ENCODE data around the gene ADAMTS14. TPM values are rescaled to one million over a fixed set of nuclear protein-coding genes. Genes with fewer than 3 reads are reported as not detected.

Gene ADAMTS14
- total RNA-seq, 1 donor from 2014 or later, result 1.3 TPM

GRCh38 chr10:70702190-70702763 is 30.0 kb downstream of the ADAMTS14 start:
- DNase-seq (ENCODE audit: low read depth), result no peak
- no peak for TF ChIP-seq CTCF (IDR thresholded peaks at IDR 0.05; ENCODE audit: insufficient read depth, low read length, poor library complexity, severe bottlenecking)
- H3K27me3 ChIP-seq (ENCODE audit: control insufficient read depth, insufficient read depth, low read length), result no peaks in the 10 kb centered on the region
- no peaks in the 10 kb centered on the region for H3K36me3 ChIP-seq (ENCODE audit: control insufficient read depth, insufficient read depth, low read length)
- no peak overlapping the region for H3K4me3 ChIP-seq (ENCODE audit: low read depth, low read length)

GRCh38 chr10:70704211-70704610 is 31.9 kb downstream of the ADAMTS14 start:
- H3K4me3 ChIP-seq (ENCODE audit: low read depth, low read length), result no peak overlapping the region
- TF ChIP-seq CTCF (IDR thresholded peaks at IDR 0.05; ENCODE audit: insufficient read depth, low read length, poor library complexity, severe bottlenecking), result no peak
- DNase-seq (ENCODE audit: low read depth), result no peak
- H3K27me3 ChIP-seq (ENCODE audit: control insufficient read depth, insufficient read depth, low read length), result no peaks in the 10 kb centered on the region
- H3K36me3 ChIP-seq (ENCODE audit: control insufficient read depth, insufficient read depth, low read length), result peaks cover 2% of the 10 kb centered on the region

- no peak for DNase-seq (ENCODE audit: low read depth)
- no peaks in the 10 kb centered on the region for H3K27me3 ChIP-seq (ENCODE audit: control insufficient read depth, insufficient read depth, low read length)
- peaks cover 2% of the 10 kb centered on the region for H3K36me3 ChIP-seq (ENCODE audit: control insufficient read depth, insufficient read depth, low read length)
- H3K4me3 ChIP-seq (ENCODE audit: low read depth, low read length), result no peak overlapping the region
- TF ChIP-seq CTCF (IDR thresholded peaks at IDR 0.05; ENCODE audit: insufficient read depth, low read length, poor library complexity, severe bottlenecking), result no peak
Observed at GRCh38 chr10:70705121-70705861, 33.0 kb downstream of the ADAMTS14 start.

- TF ChIP-seq CTCF (IDR thresholded peaks at IDR 0.05; ENCODE audit: insufficient read depth, low read length, poor library complexity, severe bottlenecking), result no peak
- Histone ChIP-seq H3K27me3 (ENCODE audit: control insufficient read depth, insufficient read depth, low read length) (peaks cover 3% of the 10 kb centered on the region), H3K36me3 (ENCODE audit: control insufficient read depth, insufficient read depth, low read length) (peaks cover 2% of the 10 kb centered on the region), H3K4me3 (ENCODE audit: low read depth, low read length) (no peak overlapping the region)
- DNase-seq (ENCODE audit: low read depth), result no peak
Observed at GRCh38 chr10:70711177-70711576, 38.9 kb downstream of the ADAMTS14 start.

- DNase-seq (ENCODE audit: low read depth), result no peak
- no peak overlapping the region for H3K4me3 ChIP-seq (ENCODE audit: low read depth, low read length)
- no peak for TF ChIP-seq CTCF (IDR thresholded peaks at IDR 0.05; ENCODE audit: insufficient read depth, low read length, poor library complexity, severe bottlenecking)
- peaks cover 3% of the 10 kb centered on the region for H3K27me3 ChIP-seq (ENCODE audit: control insufficient read depth, insufficient read depth, low read length)
- peaks cover 2% of the 10 kb centered on the region for H3K36me3 ChIP-seq (ENCODE audit: control insufficient read depth, insufficient read depth, low read length)
Observed at GRCh38 chr10:70711911-70712310, 39.6 kb downstream of the ADAMTS14 start.

Measured in kidney epithelial cell (primary cell).